Measurements from ENCODE around the gene CDYL2.
"Not testable (repeated sequence)": the region's sequence is repeated elsewhere in the genome, so short reads cannot be mapped to it uniquely, and the experiment has no call there.

DNA sequence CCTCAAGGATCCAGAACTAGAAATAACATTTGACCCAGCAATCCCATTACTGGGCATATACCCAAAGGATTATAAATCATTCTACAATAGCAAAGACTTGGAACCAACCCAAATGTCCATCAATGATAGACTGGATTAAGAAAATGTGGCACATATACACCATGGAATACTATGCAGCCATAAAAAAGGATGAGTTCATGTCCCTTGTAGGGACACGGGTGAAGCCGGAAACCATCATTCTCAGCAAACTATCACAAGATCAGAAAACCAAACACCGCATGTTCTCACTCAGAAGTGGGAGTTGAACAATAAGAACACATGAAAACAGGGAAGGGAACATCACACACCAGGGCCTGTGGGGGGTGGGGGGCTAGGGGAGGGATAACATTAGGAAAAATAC is 17.8 kb downstream of the CDYL2 start:
- TF ChIP-seq, protein P1, sequence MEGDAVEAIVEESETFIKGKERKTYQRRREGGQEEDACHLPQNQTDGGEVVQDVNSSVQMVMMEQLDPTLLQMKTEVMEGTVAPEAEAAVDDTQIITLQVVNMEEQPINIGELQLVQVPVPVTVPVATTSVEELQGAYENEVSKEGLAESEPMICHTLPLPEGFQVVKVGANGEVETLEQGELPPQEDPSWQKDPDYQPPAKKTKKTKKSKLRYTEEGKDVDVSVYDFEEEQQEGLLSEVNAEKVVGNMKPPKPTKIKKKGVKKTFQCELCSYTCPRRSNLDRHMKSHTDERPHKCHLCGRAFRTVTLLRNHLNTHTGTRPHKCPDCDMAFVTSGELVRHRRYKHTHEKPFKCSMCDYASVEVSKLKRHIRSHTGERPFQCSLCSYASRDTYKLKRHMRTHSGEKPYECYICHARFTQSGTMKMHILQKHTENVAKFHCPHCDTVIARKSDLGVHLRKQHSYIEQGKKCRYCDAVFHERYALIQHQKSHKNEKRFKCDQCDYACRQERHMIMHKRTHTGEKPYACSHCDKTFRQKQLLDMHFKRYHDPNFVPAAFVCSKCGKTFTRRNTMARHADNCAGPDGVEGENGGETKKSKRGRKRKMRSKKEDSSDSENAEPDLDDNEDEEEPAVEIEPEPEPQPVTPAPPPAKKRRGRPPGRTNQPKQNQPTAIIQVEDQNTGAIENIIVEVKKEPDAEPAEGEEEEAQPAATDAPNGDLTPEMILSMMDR (IDR thresholded peaks at IDR 0.05): not testable (repeated sequence)
- TF ChIP-seq ZFX (IDR thresholded peaks at IDR 0.05; ENCODE audit: borderline replicate concordance): not testable (repeated sequence)

Measured in 22Rv1 (cell line).